Activated T-cell treated with anti-CD3 and anti-CD28 coated beads for 4 hours (primary cell): Measurements from ENCODE around the gene CLASP2.
"Not testable (repeated sequence)": the region's sequence is repeated elsewhere in the genome, so short reads cannot be mapped to it uniquely, and the experiment has no call there.

ENCODE experiments used
- DNase-seq: peaks from one replicate; pipeline ENCODE4 v3.0.0-alpha.2; 2020

CLASP2 gene

DNA sequence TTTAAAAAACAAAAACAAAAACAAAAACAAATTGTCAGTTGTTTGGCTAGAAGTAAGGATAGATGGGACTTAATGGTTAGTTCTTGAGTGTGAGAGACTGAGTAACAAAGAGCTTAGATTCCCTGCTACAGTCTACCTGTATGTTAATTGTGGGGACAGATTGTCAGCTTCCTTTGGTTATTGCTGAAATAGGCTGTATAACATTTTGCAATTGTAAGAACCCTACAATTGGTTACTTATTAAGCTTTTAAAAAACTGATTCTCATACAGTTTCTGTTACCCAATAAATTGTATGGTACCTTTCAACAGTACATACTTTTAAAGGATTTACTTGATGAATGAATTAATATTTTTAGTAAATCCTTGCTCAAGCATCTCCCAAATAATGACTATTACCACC is 35.3 kb downstream of the CLASP2 start:
- no peak for DNase-seq

DNA sequence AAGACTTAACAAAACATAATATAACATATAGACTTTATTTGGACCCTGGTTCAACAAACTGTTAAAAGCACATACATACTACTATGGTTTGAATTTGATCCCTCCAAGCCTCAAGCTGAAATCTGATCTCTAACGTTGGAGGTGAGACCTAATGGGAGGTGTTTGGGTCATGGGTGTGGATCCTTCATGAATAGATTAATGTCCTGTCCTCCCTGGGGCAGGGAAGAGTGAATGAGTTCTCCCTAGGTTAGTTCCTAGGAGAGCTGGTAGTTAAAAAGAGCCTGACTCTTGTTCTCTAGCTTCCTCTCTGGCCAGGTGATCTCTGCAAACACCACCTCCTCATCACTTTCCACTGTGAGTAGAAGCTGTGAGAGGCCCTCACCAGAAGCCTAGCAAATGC is 36.4 kb downstream of the CLASP2 start:
- DNase-seq, result no peak

DNA sequence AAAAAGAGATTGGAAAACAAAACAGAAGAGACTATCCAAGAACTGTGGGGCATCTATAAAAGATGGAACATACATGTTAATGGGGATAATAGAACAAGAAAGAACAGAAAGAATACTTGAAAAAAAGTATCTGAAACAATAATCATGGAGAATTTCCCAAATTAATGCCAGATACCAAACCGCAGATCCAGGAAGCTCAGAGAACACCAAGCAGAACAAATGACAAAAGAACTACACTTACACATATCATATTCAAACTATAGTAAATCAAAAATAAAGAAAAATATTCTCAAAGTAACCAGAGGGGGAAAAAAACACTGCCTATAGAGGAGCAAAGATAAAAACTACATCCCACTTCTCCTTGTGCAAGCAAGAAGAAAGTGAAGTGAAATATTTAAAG is 40.0 kb downstream of the CLASP2 start:
- DNase-seq, result no peak

DNA sequence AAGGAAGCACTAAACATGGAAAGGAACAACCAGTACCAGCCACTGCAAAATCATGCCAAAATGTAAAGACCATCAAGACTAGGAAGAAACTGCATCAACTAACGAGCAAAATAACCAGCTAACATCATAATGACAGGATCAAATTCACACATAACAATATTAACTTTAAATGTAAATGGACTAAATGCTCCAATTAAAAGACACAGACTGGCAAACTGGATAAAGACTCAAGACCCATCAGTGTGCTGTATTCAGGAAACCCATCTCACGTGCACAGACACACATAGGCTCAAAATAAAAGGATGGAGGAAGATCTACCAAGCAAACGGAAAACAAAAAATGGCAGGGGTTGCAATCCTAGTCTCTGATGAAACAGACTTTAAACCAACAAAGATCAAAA is 44.6 kb downstream of the CLASP2 start:
- DNase-seq, result not testable (repeated sequence)

DNA sequence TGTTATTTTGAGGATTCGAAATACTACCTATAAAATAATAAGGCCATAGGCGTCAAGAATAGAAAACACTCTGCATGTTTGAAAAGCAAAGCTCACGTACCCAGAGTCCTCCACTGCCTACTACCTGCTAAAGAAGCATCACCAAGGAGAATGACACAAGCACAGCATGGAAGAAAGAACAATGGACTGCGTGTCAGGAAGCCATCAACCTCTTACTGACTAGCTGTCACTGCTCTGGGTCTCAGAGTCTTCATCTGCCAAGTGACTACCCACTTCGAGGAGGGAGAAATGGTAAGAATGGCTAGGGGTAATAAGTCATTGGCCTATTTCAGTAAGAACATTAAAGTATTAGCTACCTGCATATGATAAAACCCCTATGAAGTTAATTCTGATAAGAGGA is 49.4 kb downstream of the CLASP2 start:
- DNase-seq, result no peak

DNA sequence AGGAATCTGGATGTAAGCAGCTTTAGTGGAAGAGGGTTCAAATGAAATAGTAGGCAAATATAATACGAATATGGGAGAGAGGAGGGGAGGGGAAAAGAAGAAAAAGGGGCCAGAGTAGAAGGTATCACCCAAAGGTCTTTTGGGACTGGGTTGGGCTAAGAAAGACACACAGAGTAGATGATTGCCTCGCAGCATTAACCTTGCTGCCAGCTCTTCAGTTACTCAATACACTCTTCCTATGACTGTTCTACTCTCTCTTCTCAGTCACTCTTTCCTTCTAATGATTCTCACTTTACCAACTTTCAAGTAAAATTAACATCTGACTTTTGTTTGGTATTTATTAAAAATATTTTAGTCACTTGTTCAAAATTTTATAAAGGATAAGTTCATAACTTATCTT is 52.8 kb downstream of the CLASP2 start:
- no peak for DNase-seq

DNA sequence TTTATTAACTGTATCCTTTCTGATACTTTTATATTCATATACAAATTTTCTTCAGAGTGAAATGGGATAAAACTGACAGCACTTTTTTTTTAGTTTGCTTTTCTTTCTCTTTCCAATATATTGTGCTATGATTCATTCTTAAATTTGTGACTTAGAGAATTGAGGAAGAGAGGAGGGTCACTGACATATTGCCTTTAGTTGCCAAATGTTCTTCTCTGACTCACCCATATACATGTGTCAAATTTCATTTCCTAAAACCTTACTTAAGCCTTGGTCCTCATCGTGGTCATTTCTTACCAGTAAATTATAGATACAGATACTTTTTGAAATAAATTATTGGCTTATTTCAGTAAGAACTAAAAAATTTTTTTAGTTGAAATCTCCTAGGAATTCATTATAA is 53.9 kb downstream of the CLASP2 start:
- DNase-seq, result no peak

DNA sequence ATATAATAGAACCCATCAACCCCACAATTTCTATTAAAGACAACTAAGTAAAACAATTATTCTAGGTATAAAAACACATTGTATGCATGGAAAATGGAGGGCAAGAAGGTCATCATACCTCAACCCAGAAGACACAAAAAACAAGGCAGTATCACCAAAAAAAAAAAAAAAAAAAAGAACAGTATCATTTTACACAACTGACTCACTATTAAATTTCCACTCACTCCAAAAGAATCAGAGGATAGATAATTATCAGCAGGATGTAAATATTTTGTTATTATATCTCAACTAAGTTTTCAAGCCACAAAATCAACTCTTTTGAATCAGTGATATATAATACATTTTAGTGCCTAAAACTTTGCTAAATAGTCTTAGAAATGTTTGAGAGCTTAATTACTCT is 55.0 kb downstream of the CLASP2 start:
- no peak for DNase-seq

DNA sequence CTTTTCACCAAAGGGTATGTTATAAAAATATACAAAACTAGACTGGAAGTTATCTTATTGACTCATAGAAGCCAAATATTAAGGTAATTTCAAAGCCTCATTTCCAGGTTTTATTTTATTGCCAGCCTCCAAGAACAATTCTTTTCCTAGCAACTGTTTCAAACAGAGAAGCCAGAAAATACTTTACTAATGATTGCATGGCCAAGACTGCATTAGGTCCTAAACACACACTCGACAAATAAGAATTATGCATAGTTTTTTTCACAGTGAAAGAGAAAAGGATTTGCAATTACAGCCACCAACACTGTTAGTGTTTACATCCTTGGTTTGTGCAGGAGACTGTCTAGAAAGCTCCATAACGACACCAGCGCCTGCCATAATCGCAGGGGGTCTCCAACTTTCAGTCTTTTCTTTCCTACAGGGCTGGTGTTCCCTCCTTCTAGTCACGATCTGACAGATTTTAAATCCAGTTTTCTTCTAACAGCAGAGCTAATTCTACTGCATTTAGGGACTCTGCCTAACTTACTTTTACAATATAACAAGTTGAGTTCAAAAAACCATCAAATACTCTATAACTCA is 58.1 kb downstream of the CLASP2 start:
- no peak for DNase-seq

DNA sequence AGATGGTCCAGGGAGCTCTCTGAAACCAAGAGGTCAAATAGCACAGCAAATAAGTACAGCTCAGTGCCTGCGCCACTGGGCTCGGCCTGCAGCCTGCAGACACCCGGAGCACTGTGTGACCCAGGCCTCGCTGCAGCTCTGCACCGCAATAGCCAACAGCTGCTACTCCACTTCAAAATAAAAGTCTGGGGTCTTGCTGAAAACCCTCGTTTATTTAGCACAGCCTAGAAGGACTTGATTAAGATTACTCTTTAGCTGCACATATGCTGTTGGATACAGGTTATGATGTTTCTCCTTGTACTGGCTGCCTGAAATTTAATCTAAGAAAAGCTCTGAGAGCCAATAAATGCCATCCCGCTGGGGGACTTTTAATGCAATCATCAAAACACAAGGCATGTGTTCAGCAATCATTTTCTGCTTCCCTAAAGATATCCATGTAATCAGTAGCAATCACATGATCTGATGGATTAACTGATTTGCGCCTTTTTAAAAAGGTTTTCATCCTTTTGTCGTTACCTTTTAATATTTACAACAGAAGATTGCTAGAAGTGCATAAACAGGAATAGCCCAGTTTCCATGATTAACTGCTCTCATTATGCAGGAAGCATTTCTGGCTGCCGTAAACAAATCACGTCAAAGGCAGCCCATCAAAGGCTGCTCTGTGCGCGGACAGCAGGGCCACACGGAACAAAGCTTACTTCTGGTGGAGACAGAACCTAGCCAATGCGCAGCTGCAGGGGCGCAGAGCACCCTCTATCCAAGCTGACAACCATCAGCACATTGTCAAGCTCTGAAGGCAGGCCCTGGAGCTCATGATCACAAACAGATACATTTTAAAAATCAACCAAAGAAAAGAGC is 58.8 kb downstream of the CLASP2 start:
- no peak for DNase-seq

DNA sequence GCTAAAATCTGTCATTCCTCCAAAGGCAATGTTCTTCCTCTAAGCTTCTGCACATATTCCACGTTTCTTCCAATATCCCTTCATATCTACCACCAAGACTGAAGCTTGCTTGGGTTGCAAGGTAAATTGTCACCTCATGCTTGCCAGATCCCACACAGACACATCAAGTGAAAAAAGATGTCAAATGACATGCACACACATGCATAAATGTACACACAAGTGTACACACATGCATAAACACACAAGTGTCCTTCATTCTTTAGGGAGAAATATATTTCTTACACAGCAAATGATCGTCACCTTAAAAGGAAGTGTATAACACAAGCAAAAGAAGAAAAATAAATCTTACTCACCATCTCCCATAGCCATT is 59.4 kb downstream of the CLASP2 start:
- no peak for DNase-seq

DNA sequence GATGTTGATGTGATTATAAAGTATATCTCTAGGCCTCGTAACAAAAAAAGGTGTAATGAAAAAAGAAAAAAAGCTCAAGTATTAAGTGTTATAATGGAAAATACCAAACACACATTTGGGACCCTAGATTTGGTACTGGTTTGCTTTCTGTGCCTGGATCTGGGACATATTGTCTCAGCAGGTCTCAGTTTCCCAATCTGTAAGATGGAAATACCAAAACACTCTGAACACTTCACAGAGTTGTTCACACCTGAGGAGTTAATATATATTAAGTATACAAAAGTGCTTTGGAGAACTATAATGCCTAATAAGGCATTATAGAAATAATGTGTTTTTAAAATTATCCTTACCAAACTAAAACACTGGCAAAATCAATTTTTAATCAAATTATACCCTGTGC is 60.0 kb downstream of the CLASP2 start:
- DNase-seq, result no peak

DNA sequence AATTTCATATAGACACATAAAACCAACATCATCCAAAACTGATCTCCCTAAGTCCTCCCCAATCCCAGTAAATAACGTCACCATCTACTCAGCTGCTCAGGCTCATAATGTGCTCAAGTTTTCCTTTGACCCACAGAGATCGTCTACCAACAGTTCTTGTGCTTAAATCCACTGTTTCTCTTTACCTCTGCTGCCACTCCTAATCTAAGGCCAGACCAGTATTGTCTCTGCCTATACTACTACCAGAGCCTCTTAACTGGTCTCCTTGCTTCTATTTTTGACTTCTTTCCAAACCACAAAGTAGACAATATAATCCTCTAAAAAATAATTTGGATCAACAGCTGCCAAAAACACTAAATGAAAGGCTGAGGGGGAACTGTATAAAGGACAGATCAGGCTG is 65.3 kb downstream of the CLASP2 start:
- no peak for DNase-seq

DNA sequence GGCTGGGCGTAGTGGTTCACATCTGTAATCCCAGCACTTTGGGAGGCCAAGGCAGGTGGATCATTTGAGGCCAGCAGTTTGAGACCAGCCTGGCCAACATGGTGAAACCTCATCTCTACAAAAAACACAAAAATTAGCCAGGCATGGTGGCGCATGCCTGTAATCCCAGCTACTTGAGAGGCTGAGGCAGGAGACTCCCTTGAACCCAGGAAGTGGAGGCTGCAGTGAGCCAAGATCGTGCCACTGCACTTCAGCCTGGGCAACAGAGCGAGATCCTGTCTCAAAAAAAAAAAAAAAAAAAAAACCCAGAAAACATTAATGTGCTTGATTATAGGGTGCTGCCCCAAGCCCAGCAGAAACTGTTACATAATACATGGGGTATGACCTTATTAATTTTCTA is 67.0 kb downstream of the CLASP2 start:
- DNase-seq, result not testable (repeated sequence)

DNA sequence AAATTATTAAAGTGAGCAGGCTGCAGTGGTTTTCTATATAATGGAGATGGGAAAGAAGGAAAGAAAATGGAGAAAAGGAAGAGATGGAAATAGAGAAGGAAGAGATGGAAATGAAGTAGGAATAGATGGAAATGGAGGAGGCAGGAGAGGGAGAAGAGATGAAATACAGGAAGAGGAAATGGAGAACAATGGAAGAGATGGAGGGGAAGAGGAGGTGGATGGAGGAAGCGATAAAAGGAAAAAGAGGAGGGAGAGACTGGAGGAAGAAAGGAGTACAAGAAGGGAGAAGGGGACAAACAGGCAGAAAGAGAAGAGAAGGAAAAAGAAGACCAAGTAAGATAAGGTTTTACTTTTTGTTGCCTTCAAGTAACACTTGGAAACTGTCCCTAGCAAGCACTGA is 67.6 kb downstream of the CLASP2 start:
- DNase-seq, result no peak

DNA sequence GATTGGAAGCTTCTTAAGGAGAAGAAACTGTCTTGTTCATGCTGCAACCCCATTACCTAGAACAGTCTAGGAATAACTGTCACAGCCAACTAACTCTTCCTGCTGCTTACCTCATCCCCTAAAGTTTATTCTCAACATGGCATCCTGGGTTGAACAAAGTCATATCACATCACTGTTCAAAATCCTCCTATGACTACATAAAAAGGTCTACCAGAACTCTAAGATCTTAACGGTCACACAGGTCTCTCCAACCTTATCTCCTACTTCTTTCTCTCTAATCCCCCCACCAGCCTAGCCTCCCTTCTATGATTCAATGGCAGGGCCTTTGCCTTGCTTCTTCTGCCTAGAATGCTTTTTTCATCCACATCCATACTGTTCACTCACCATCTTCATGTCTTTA is 69.3 kb downstream of the CLASP2 start:
- no peak for DNase-seq

DNA sequence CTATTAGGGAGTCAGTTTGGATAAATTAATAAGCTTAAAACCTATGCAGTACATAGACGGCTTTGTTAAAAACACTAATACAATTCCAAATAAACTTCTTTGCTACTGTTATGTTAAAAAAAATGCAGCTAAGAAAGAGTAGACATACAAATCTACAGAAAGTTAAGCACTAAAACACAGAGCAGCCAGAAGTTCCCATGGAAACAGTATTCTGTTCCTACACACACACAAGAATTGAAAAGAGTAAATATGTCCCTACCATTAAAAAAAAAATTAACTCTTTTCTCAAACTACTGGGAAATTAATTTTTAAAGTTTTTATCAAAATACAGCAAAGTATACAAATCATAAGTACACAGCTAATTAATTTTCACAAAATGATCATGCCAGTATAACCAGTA is 71.6 kb downstream of the CLASP2 start:
- no peak for DNase-seq

DNA sequence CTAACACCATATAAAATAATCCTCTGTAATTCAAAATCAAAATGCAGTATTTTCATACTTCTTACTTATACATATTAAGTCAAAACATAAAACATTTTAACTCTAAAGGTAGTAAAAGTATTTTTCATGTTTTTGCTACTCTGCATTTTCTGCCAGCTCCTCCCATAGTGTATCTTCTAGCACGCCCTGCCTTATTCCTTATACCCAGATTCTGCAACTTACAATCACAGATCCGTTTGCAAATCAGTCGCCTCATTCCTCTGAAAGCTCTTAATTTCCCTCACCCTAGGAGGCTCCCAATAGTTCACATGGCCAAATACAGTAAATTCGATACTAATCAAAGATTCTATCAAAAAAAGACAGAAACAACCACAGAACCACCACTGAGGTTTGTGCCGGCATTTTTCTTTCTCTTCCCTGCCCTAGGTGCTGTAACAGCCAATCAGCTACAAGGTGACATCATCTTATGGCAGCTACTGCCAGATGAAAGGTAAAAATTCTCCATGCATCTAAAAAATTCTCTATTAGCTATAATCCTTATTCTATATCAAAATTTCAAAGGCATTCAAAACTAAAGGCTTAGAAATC is 72.9 kb downstream of the CLASP2 start:
- no peak for DNase-seq

DNA sequence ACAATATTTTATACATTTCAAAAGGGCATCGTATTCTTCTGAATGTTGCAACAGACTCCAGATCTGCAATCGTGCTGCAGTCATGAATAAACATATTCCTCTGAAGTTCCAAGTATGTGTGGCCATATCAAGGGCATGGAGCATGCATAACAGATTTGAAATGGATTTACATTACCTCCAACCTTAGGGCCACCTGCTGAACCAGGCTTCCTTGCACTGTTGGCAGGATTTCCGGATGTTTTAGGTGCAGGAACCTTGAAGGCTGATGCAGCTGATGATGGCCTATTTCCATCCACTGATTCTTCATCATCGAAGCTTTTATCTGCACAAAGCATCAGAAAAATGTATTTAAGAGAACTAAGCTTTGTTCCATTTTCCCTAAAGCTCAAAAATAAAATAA is 73.5 kb downstream of the CLASP2 start:
- no peak for DNase-seq

DNA sequence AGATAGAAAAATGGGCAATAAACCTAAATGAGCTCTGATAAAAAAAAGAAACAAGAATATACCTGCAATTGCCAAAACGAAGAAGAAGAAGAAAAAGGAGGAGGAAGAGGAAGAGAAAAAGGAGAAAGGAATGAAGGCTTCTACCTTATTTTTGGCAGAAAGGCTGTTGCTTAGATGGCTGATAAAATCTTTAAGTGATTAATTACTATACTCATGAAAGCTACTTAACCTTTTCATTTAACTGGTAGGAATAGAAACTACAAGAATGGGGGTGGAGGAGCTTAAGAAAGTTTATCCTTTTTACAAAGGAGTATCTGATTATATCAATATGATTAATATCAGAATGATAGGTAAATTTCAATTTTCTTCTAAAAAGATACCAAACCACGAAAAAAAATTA is 75.2 kb downstream of the CLASP2 start:
- no peak for DNase-seq

DNA sequence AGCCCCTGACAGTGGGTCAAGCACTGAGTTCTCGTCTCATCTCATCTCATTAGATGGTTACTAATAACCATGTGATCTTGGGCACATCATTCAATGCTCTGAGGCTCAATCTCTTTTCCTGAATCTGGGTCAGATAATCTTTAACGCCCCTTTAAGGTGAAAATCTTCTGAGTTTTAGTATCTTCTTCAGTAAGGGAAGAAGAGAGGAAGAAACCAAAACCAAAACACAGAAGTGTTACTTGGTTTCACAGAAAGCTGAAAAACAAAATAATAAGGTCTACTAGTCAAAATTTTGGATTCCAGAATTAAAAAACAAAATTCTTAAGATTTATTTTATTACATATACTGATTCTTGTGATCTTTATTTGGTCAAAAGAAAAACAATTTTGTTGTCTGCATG is 78.2 kb downstream of the CLASP2 start:
- no peak for DNase-seq

DNA sequence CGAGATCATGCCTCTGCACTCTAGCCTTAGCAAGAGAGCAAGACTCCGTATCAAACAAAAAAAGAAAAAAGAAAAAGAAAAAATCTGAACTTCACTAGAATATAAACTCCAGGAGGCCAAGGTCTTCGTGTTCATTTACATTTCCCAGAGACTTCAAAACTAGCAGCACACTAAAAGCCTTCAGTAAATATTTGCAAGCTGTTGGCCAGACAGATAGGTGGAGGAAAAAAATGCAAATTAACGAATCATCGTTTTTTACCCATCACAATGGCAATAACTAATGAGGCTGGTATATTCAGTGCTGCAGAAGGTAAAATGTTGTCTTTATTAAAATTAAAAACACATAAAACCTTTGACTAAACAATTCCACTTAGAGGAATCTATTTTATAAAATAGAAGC is 80.6 kb downstream of the CLASP2 start:
- no peak for DNase-seq

DNA sequence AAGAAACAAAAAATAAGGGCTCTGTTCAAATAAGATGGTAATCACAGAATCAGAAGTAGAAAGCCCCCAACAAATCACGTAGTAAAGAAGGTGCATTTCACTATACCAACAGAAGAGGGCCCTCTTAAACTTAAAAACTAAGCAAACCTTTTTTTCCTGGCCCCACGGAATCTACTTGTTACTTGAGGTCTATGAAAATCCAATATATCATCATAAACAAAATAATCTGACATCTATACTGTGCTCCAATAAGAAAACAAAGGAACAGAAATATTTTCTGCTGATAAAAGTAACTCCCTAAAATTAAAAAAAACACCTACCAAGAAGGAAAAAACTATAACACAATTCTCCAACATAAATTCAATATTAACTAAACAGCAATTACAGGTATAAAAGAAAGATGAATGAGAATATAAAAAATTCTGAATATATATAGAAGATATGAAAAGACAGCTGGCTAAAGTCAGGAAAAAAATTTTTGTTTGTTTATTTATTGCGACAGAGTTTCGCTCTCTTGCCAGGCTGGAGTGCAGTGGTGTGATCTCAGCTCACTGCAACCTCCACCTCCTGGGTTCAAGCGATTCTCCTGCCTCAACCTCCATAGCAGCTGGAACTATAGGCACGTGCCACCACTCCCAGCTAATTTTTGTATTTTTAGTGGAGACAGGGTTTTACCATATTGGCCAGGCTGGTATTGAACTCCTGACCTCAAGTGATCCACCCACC is 81.8 kb downstream of the CLASP2 start:
- no peak for DNase-seq

DNA sequence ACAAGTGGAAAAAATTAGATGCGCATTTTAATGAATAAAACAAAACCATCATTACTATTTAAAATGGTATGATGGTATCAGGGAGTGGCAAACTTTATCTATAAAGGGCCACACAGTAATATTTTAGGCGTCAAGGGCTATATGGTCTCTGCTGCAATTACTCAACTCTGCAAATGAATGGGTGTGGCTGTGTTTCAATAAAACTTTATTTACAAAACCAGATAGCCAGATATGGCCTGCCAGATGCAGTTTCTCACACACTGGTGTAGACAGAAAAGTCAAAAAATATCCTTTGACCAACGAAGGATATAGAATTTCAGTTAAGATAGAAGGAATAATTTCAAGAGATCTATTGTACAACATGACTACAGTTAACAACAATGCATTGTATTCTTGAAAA is 83.8 kb downstream of the CLASP2 start:
- DNase-seq, result no peak
